Prostate gland (tissue), 2 donors: Measurements from ENCODE around the gene GRIN3B.

ENCODE experiments used
- POLR2A ChIP-seq: fragments of 450-650 bp; IDR thresholded peaks from one replicate; pipeline ENCODE4 v1.6.1; 2016; ENCODE audit warnings: antibody characterized with exemption, mild to moderate bottlenecking
- TF ChIP-seq, protein P1 (sequence below), 4 experiments: fragments of 200-600 bp in 2 of 4; fragments of 450-650 bp in 2 of 4; sonication (generic) in 2 of 4; IDR thresholded peaks; 1 replicate in 3 of 4; 2 replicates in 1 of 4; pipeline ENCODE4 v1.5.1; 2016 to 2019; ENCODE audit warnings: antibody characterized with exemption in 4 of 4, mild to moderate bottlenecking in 2 of 4, moderate library complexity in 2 of 4

GRCh38 chr19:954272-954671 is 45.9 kb upstream of the GRIN3B start:
- TF ChIP-seq POLR2A, result no peak
- TF ChIP-seq, protein P1, sequence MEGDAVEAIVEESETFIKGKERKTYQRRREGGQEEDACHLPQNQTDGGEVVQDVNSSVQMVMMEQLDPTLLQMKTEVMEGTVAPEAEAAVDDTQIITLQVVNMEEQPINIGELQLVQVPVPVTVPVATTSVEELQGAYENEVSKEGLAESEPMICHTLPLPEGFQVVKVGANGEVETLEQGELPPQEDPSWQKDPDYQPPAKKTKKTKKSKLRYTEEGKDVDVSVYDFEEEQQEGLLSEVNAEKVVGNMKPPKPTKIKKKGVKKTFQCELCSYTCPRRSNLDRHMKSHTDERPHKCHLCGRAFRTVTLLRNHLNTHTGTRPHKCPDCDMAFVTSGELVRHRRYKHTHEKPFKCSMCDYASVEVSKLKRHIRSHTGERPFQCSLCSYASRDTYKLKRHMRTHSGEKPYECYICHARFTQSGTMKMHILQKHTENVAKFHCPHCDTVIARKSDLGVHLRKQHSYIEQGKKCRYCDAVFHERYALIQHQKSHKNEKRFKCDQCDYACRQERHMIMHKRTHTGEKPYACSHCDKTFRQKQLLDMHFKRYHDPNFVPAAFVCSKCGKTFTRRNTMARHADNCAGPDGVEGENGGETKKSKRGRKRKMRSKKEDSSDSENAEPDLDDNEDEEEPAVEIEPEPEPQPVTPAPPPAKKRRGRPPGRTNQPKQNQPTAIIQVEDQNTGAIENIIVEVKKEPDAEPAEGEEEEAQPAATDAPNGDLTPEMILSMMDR (IDR thresholded peaks at IDR 0.05), result no peak
